GM19397 (cell line): Measurements from ENCODE around the gene F11.
"Not testable (repeated sequence)": the region's sequence is repeated elsewhere in the genome, so short reads cannot be mapped to it uniquely, and the experiment has no call there.

ENCODE experiments used
- ATAC-seq: cut with Tn5 transposase; IDR thresholded peaks from one replicate; pipeline ENCODE4 v1.9.1; 2021; ENCODE audit warnings: mild to moderate bottlenecking, moderate library complexity; ENCODE audit not compliant: unreplicated experiment

Gene F11

DNA sequence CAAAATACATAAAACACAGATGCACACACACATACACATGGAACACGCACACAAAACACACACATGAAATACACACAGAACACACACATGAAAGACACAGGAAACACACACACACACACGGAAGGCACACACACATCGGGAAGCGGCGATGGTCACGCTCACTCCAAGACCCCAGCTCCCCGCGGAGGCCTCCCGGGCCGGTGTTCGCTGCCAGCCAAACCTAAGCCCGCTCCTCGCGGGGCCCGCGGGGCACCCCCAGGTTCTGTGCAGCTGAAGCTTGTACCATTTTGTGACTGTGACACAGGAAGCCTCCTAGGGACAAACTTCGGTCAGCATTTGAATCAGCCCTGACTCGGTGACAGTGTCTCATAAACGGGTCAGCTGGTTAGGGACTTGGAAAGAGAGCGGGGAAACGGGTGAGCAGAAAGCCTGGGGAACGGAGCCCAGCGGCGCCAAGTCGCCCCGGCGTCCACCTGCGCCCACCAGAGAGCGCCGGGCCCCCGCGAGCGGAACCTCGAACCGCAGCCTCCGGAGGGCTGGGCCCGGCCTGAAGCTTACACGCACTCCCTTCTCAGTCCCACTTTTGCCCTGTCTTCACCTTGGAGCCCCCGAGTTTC, 32.1 kb downstream of the F11 start:
- ATAC-seq: no peak

DNA sequence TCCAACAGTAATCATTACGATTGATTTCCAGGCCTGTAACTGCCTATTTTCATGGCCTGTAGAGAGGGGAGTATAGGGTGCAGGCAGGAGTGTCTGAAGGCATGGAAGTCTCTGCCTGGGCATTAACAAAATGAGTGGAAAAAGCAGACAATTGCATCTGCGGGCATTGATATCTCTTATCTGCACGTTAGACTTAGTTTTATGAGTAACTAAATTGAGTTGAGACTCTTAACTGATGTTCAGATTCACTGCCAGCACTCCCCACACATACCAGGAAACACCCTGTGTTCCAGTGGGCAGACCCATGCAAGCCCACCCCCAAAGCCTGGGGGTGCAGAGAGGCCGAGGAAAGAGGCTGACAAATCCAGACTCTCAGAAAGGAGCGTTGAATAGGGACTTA, 33.3 kb downstream of the F11 start:
- ATAC-seq: no peak

DNA sequence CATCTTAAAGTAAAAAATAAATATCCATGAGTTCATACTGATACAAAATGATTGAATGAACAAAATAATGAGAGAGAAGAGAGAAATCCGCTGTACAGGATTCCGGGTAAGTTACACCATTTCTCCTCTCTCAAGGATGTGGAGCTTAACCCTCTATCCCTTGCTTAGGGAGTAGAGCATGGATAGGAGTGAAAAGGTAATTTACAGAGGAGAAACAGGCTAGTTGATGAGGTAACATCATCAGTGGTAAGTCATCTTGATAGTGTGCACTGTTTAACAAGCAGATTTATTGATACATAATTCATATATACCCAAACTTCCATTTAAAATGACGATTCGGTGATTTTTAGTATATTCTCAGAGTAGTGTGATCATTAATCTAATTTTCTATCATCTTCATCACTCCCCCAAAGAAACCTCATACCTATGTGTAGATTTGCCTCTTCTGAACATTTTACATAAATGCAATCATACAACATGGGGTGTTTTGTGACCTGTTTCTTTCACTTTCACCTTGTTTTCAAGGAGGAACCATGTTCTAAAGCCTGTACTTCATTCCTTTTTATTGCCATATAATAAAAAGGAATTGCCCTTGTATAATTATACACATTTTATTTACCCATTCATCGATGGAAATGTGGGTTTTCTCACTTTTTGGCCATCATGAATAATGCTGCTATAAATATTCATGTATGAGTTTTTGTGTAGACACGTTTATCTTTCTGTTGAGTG, 34.8 kb downstream of the F11 start:
- ATAC-seq: no peak

DNA sequence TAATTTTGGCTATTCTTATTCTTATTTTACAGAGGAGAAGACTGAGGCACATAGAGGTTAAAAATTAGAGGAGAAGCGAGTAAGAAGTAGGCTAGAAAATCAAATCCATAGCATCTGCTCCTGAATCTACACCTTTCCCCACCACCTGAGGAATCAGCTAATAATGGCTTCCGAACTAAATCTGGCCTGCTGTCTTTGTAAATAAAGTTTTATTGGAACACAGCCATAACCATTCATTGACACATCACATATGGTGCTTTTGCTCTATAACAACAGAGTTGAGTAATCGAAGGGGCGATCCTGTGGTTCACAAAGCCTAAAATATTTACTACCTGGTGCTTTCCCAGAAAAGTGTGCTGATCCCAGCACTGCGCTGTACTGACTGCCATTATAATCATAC, 38.2 kb downstream of the F11 start:
- ATAC-seq: no peak

DNA sequence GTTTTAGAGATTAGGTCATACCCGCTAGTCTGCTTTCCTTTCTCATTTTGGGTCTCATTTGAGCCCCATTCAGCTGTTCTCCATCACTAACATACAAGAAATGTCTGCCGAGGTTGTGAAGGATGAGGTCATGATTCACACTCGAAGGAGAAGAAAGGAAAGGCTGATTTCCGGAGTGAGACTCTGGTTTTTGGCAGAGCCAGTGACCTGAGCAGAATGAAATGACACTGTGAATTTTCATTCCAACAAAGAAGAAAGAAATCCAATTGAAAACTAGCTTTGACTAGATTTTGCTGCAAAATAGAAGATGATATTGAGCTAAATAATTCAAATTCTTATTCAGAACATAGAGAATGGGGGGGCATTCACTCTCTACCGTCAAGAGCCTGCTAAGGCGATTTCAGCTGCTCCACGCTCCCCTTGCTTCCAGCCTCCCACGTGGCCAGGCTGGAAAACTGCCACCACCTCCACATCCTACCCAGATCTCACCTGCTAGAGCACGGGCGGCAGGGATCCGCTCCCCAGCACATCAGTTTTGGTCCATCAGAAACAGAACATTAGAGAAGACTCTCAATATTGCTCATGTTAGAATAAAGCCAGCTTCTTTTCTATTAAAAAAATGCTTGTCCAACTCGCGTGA, 39.0 kb downstream of the F11 start:
- ATAC-seq: no peak

DNA sequence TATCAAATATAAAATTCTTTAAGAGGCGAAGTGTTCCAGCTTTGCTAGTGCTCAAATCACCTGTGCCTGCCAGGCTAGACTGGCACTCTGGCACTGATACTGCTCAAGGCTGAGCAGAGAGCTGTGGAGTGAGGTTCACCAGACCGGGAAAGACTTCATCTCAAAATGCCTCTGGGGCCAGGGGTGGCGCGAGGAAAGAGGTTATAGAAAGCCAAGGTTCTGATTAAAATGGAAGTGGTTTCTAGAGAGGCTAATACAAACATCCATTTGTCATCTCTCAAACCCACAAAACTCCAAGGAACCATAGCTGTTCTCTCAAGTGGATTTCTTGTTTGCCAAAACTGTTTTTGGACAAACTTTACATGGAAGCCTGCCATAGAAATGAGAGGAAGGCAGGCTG, 41.5 kb downstream of the F11 start:
- no peak for ATAC-seq

DNA sequence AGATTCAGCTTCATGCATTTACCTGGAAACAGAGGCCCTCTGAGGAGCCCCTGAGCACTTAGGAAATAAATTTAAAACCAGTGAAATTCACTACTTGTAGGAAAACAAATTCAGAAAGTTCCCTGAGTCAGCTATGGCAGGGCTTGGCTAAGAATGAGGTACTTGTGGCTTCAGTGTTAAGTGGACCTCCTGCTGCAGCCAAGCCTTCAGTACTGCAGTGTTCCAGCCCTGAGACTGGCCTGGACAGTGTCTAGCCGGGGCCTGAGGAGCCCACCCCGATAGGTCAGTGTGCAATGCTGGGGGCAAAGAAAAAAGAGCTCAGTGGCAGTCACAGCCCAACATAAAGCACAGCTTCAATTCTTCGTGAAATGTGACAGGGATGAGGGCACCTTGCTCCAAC, 41.9 kb downstream of the F11 start:
- no peak for ATAC-seq

DNA sequence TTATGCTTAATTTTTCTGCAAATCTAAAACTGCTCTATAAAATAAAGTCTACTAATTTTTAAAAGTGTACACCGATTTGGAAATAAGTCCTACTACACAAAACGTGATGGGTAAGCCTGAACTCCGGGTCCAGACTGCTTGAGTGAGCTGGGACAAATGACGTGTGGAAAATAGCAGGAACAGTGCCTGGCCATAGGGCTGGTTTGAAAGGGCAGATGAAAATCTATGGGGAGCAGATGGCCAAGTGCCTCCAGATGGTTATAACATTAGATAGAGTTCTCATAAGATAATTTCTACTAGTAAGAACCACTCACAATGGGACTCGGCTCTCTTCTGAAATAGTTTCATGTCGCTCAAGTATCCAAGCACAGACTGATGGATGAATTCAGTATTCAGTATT, 52.5 kb downstream of the F11 start:
- no peak for ATAC-seq

DNA sequence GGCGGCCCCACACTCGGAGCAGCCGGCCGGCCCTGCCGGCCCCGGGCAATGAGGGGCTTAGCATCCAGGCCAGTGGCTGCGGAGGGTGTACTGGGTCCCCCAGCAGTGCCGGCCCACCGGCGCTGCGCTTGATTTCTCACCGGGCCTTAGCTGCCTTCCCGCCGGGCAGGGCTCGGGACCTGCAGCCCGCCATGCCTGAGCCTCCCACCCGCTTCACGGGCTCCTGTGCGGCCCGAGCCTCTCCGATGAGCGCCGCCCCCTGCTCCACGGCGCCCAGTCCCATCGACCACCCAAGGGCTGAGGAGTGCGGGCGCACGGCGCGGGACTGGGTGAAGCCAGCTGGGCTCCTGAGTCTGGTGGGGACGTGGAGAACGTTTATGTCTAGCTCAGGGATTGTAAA, 58.7 kb downstream of the F11 start:
- ATAC-seq: not testable (repeated sequence)

DNA sequence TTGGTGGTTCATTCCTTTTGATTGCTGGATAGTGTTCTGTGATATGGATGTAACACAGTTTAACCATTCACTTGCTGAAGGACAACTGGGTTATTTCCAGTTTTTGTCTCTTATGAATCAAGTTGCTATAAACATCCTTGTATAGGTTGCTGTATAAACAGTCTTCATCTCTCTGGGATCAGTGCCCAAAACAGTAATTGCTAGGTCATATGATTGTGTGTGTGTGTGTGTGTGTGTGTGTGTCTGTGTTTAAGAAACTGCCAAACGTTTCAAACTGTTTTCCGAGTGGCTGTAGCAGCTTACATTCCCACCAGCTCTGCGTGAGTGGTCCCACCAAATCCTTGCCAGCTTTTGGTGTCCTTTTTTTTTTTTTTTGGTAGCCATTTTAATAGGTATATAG, 60.4 kb downstream of the F11 start:
- ATAC-seq: no peak

DNA sequence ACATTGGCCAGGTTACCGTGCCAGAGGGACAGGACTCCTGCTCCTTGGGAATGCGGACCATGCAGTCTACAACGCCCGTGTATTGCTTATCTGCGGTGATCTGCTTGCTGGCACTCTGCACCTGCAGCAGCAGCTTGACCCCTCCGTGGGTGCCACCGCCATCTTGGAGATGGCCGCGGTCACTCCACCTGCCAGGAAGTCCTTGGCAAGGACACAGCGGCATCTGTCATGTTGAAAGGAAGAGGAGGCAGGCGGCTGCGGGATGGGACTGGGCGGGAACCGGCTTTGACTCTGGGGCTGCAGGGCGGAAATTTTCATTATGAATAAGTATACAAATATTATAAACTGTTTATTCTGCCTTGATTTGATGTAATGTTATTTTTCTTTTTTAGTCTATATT, 63.4 kb downstream of the F11 start:
- no peak for ATAC-seq

DNA sequence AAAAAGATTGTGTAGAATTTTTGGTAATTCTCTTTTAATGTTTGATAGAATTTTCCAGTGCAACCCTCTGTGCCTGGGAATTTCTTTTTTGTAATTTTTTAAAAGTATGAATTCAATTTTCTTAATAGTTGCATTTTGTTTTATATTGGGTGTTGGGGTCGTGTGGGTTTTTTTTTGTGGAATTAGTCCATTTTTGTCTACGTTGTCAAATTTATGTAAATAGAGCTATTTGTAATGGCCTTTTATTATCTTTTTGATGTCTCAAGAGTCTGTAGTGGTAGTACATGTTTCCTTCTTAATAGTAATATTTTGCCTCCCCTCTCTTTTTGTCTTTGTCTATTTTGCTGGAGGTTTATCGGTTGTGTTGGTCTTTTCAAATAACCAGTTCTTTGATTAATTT, 64.4 kb downstream of the F11 start:
- no peak for ATAC-seq

DNA sequence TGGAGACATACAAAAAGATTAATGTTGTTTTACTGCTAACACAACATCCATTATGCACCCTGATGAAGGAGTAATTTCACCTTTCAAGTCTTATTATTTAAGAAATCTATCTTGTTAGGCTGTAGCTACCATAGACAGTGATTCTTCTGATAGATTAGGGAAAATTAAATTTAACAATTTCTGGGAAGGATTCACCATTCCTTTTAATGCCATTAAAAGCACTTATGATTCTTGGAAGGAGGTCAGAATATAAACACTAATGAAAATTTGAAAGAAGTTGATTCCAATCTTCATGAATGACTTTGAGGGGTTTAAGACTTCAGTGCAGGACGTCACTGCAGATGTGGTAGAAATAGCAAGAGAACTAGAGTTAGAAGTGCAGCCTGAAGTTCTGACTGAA, 69.8 kb downstream of the F11 start:
- ATAC-seq: no peak
